ENCODE results near the gene PNKP.

DNA sequence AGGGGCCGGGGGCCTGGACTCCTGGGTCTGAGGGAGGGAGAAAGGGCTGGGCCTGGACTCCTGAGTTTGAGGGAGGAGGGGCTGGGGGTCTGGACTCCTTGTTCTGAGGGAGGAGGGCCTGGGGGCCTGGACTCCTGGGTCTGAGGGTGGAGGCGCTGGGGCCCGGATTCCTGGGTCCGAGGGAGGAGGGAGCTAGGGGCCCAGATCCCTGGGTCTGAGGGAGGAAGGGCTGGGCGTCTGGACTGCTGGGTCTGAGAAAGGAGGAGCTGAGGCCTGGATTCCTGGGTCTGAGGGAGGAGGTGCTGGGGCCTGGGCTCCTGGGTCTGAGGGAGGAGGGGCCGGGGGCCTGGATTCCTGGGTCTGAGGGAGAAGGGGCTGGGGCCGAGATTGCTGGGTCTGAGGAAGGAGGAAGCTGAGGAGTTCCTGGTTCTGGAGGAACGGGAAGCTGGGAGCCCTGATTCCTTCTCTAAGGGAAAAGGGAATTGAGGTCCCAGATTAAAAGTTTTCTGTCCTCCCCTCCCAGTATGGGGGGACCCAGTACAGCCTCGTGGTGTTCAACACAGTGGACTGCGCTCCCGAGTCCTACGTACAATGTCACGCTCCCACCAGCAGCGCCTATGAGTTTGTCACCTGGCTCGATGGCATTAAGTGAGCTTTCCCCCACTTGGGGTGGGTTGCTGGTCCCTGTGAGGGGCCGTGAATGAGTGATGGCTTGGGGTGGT lies 48.6 kb downstream of the PNKP start:
- TF ChIP-seq, protein P1, sequence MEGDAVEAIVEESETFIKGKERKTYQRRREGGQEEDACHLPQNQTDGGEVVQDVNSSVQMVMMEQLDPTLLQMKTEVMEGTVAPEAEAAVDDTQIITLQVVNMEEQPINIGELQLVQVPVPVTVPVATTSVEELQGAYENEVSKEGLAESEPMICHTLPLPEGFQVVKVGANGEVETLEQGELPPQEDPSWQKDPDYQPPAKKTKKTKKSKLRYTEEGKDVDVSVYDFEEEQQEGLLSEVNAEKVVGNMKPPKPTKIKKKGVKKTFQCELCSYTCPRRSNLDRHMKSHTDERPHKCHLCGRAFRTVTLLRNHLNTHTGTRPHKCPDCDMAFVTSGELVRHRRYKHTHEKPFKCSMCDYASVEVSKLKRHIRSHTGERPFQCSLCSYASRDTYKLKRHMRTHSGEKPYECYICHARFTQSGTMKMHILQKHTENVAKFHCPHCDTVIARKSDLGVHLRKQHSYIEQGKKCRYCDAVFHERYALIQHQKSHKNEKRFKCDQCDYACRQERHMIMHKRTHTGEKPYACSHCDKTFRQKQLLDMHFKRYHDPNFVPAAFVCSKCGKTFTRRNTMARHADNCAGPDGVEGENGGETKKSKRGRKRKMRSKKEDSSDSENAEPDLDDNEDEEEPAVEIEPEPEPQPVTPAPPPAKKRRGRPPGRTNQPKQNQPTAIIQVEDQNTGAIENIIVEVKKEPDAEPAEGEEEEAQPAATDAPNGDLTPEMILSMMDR (conservative IDR thresholded peaks at IDR 0.05; ENCODE audit: low read depth, low read length): no peak
- TF ChIP-seq EZH2 (IDR thresholded peaks at IDR 0.05; ENCODE audit: borderline replicate concordance, low read depth, low read length, poor library complexity, severe bottlenecking): no peak
